ENCODE data around the gene IFITM1.

The IFITM1 gene

DNA sequence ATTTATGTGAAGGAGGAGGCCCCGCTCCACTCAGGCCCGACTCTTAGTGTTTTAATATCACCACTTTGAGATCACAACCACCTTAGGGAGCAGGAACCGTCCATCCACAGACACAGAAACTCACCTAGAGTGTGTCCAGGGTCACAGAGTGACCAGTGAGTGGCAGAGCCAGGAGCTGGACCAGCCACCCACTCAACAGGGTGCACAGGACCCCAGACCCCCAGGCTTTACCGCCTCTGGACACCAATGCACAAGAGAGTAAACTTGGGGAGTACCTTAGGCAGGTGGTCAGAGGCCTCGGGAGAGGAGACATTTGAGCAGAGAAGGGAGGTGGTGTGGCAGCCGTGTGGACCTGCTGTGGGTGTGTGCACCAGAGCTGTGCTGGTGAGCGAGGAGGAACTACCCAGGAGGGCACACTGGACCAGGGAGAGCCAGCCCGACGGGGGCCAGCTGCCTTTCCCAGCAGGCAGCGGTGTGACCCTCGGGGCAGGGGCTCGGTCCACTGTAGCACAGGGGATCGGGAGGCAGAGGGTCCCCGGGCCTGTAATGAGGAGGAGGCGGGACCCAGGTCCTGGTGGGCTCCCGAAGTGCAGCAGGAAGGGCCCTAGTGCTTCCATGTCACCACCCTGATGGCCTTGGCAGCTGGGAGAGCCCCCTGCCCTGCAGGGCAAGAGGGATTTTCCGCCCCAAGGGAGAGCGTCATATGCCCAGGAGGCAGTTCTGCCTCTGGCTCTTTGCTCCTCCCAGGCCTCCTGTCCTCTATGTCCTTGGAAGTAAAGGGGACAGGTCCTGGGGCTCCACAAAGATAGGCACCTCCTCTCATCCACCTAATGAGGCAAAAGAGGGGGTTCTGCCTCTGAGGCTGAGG is 43.2 kb upstream of the IFITM1 start:
- Histone ChIP-seq H4K8ac (ENCODE audit: low read depth, low read length) (no peak overlapping the region), H3K18ac (ENCODE audit: low read length) (no peak overlapping the region), H3K79me2 (ENCODE audit: control insufficient read depth, insufficient read depth, low read length) (no peaks in the 10 kb centered on the region), H3K79me1 (ENCODE audit: low read length) (no peaks in the 10 kb centered on the region), H3K9ac (ENCODE audit: low read length) (no peak overlapping the region), H3K23ac (ENCODE audit: low read length) (no peak overlapping the region), H3K56ac (ENCODE audit: low read length) (no peak overlapping the region), H3K4ac (ENCODE audit: low read depth, low read length) (no peak overlapping the region), H4K5ac (ENCODE audit: low read length) (no peak overlapping the region), H2AK5ac (ENCODE audit: low read length) (no peak overlapping the region), H3K36me3 (ENCODE audit: control insufficient read depth, insufficient read depth, low read length) (no peaks in the 10 kb centered on the region), H3K27ac (ENCODE audit: low read depth, low read length) (no peak overlapping the region), H3K27me3 (ENCODE audit: insufficient read depth, low read length, poor library complexity) (no peaks in the 10 kb centered on the region), H3K4me3 (ENCODE audit: low read length) (no peak overlapping the region), H3K4me1 (ENCODE audit: control insufficient read depth, low read depth, low read length) (no peaks in the 10 kb centered on the region), H2BK120ac (ENCODE audit: low read depth, low read length) (no peak overlapping the region), H2BK5ac (ENCODE audit: low read length) (no peak overlapping the region), H3K4me2 (ENCODE audit: low read length) (no peak overlapping the region), H2BK15ac (replicated peaks; ENCODE audit: low read depth) (no peak overlapping the region)
- no CpG with 5 or more reads among the region's 18 CpGs for WGBS (ENCODE audit: extremely low coverage, insufficient coverage, low lambda C conversion rate)
- DNase-seq, result no peak

DNA sequence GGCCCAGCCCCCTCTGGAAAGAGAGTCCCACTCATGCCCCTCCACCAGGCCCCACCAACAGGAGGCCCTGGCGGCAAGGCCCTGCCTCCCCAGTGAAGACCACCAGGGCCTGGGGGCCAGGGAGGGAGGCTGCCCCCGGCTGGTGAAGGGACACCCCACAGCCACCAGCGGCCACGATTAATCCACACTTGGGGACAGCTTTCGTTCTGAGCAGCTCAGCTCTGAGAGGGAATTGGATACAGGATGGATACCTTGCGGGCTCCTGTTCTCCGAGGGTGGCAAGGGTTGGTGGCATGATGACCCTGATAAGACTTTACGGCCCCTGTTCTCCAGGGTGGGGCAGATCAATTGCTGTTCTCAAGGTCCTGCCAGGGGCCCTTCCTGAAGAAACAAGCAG is 42.5 kb upstream of the IFITM1 start:
- Histone ChIP-seq H3K27ac (ENCODE audit: low read depth, low read length) (no peak overlapping the region), H3K79me1 (ENCODE audit: low read length) (no peaks in the 10 kb centered on the region), H3K27me3 (ENCODE audit: insufficient read depth, low read length, poor library complexity) (no peaks in the 10 kb centered on the region), H2BK5ac (ENCODE audit: low read length) (no peak overlapping the region), H3K9ac (ENCODE audit: low read length) (no peak overlapping the region), H2BK15ac (replicated peaks; ENCODE audit: low read depth) (no peak overlapping the region), H4K5ac (ENCODE audit: low read length) (no peak overlapping the region), H3K4me2 (ENCODE audit: low read length) (no peak overlapping the region), H3K4me3 (ENCODE audit: low read length) (no peak overlapping the region), H2BK120ac (ENCODE audit: low read depth, low read length) (no peak overlapping the region), H4K8ac (ENCODE audit: low read depth, low read length) (no peak overlapping the region), H3K4me1 (ENCODE audit: control insufficient read depth, low read depth, low read length) (no peaks in the 10 kb centered on the region), H3K36me3 (ENCODE audit: control insufficient read depth, insufficient read depth, low read length) (no peaks in the 10 kb centered on the region), H3K18ac (ENCODE audit: low read length) (no peak overlapping the region), H3K4ac (ENCODE audit: low read depth, low read length) (no peak overlapping the region), H3K79me2 (ENCODE audit: control insufficient read depth, insufficient read depth, low read length) (no peaks in the 10 kb centered on the region), H3K56ac (ENCODE audit: low read length) (no peak overlapping the region), H2AK5ac (ENCODE audit: low read length) (no peak overlapping the region), H3K23ac (ENCODE audit: low read length) (no peak overlapping the region)
- no peak for DNase-seq
- no CpG with 5 or more reads among the region's 8 CpGs for WGBS (ENCODE audit: extremely low coverage, insufficient coverage, low lambda C conversion rate)

DNA sequence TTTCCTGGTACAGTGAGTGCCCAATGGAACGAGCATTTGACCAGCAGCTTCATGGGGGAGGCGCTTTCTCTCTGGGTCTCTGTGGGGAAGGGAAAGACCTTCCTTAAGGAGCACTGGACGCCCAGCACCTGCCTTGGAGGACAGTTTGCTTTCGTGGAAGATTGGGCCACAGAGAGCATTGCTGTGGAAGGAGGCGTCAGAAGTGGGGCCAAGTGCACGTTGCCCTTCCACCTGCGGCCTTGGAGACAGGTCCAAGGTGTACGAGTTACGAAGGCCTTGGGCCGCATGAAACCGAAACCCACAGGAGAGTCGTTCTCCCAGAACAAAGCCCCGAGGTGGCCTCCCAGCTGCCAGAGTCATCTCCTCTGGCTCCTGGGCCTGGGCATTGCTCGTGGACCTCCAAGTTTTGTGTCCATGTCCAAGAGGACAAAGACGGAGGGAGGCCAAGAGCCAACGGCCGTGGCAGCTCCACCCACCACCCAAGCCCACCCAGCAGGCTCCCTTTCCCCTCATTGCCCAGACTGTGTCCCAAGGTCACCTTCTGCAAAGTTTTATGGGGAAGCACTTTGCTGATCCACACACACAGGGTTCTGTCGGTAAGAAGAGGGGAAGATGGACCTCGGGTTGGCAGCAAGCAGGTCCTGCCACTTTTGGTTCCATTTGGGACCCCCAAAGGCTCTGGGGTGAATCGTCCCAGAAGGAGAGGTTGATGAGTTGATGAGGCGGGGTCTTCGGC is 41.5 kb upstream of the IFITM1 start:
- Histone ChIP-seq H4K5ac (ENCODE audit: low read length) (no peak overlapping the region), H3K79me2 (ENCODE audit: control insufficient read depth, insufficient read depth, low read length) (no peaks in the 10 kb centered on the region), H3K18ac (ENCODE audit: low read length) (no peak overlapping the region), H3K23ac (ENCODE audit: low read length) (no peak overlapping the region), H3K56ac (ENCODE audit: low read length) (no peak overlapping the region), H2BK15ac (replicated peaks; ENCODE audit: low read depth) (no peak overlapping the region), H3K27ac (ENCODE audit: low read depth, low read length) (no peak overlapping the region), H3K79me1 (ENCODE audit: low read length) (no peaks in the 10 kb centered on the region), H3K27me3 (ENCODE audit: insufficient read depth, low read length, poor library complexity) (no peaks in the 10 kb centered on the region), H3K4me2 (ENCODE audit: low read length) (no peak overlapping the region), H2BK5ac (ENCODE audit: low read length) (no peak overlapping the region), H3K36me3 (ENCODE audit: control insufficient read depth, insufficient read depth, low read length) (no peaks in the 10 kb centered on the region), H3K4me1 (ENCODE audit: control insufficient read depth, low read depth, low read length) (no peaks in the 10 kb centered on the region), H3K4ac (ENCODE audit: low read depth, low read length) (no peak overlapping the region), H2AK5ac (ENCODE audit: low read length) (no peak overlapping the region), H3K9ac (ENCODE audit: low read length) (no peak overlapping the region), H3K4me3 (ENCODE audit: low read length) (no peak overlapping the region), H4K8ac (ENCODE audit: low read depth, low read length) (no peak overlapping the region), H2BK120ac (ENCODE audit: low read depth, low read length) (no peak overlapping the region)
- no peak for DNase-seq
- no CpG with 5 or more reads among the region's 22 CpGs for WGBS (ENCODE audit: extremely low coverage, insufficient coverage, low lambda C conversion rate)

DNA sequence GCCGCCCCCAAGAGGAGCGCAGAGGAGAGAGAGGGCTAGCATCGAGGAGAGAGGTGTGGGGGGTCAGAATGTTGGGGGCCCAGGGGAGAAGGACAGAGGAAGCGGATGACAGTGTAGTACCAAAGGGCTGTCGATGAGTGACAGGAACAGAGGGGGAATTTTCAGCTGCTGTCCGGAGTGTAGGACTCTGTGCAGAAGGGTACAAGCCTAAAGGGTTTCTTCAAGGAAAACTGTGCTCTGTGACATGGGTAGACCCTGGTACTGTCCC is 41.0 kb upstream of the IFITM1 start:
- H2BK120ac ChIP-seq (ENCODE audit: low read depth, low read length), result no peak overlapping the region
- H2AK5ac ChIP-seq (ENCODE audit: low read length), result no peak overlapping the region
- no peak overlapping the region for H2BK5ac ChIP-seq (ENCODE audit: low read length)
- DNase-seq, result no peak
- no peak overlapping the region for H4K8ac ChIP-seq (ENCODE audit: low read depth, low read length)
- H3K4me3 ChIP-seq (ENCODE audit: low read length), result no peak overlapping the region
- H3K27ac ChIP-seq (ENCODE audit: low read depth, low read length), result no peak overlapping the region
- H3K56ac ChIP-seq (ENCODE audit: low read length), result no peak overlapping the region
- no CpG with 5 or more reads among the region's 6 CpGs for WGBS (ENCODE audit: extremely low coverage, insufficient coverage, low lambda C conversion rate)
- no peaks in the 10 kb centered on the region for H3K79me2 ChIP-seq (ENCODE audit: control insufficient read depth, insufficient read depth, low read length)
- no peak overlapping the region for H3K23ac ChIP-seq (ENCODE audit: low read length)
- H3K27me3 ChIP-seq (ENCODE audit: insufficient read depth, low read length, poor library complexity), result no peaks in the 10 kb centered on the region
- H3K4me1 ChIP-seq (ENCODE audit: control insufficient read depth, low read depth, low read length), result no peaks in the 10 kb centered on the region
- no peaks in the 10 kb centered on the region for H3K79me1 ChIP-seq (ENCODE audit: low read length)
- H2BK15ac ChIP-seq (replicated peaks; ENCODE audit: low read depth), result no peak overlapping the region
- no peak overlapping the region for H3K4me2 ChIP-seq (ENCODE audit: low read length)
- no peak overlapping the region for H3K4ac ChIP-seq (ENCODE audit: low read depth, low read length)
- no peak overlapping the region for H3K9ac ChIP-seq (ENCODE audit: low read length)
- H4K5ac ChIP-seq (ENCODE audit: low read length), result no peak overlapping the region
- H3K36me3 ChIP-seq (ENCODE audit: control insufficient read depth, insufficient read depth, low read length), result no peaks in the 10 kb centered on the region
- H3K18ac ChIP-seq (ENCODE audit: low read length), result no peak overlapping the region

DNA sequence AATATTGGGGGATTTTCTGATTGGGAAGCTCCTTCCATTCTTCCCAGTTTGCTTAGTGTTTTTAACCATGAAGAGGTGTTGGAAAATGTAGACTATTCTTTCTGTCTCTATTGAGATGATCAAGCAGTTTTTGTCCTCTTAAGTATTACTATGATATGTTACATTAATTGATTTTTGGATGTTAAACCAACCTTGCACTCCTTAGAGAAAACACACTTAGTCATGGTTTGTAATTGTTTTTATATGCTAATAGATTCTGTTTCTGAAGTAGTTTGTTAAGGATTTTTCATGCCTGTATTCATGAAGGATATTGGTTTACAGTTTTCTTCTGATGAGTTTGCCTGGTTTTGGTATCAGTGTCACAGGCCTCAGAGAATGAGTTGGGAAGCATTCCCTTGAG is 37.6 kb upstream of the IFITM1 start:
- DNase-seq, result no peak
- no peaks in the 10 kb centered on the region for H3K79me1 ChIP-seq (ENCODE audit: low read length)
- H3K4ac ChIP-seq (ENCODE audit: low read depth, low read length), result no peak overlapping the region
- H3K79me2 ChIP-seq (ENCODE audit: control insufficient read depth, insufficient read depth, low read length), result no peaks in the 10 kb centered on the region
- H2AK5ac ChIP-seq (ENCODE audit: low read length), result no peak overlapping the region
- H3K23ac ChIP-seq (ENCODE audit: low read length), result no peak overlapping the region
- no peak overlapping the region for H3K9ac ChIP-seq (ENCODE audit: low read length)
- no peaks in the 10 kb centered on the region for H3K36me3 ChIP-seq (ENCODE audit: control insufficient read depth, insufficient read depth, low read length)
- H3K18ac ChIP-seq (ENCODE audit: low read length), result no peak overlapping the region
- H3K56ac ChIP-seq (ENCODE audit: low read length), result no peak overlapping the region
- no peak overlapping the region for H2BK120ac ChIP-seq (ENCODE audit: low read depth, low read length)
- H3K27ac ChIP-seq (ENCODE audit: low read depth, low read length), result no peak overlapping the region
- H3K4me1 ChIP-seq (ENCODE audit: control insufficient read depth, low read depth, low read length), result no peaks in the 10 kb centered on the region
- no peak overlapping the region for H2BK5ac ChIP-seq (ENCODE audit: low read length)
- no peak overlapping the region for H2BK15ac ChIP-seq (replicated peaks; ENCODE audit: low read depth)
- no peak overlapping the region for H4K8ac ChIP-seq (ENCODE audit: low read depth, low read length)
- H3K4me3 ChIP-seq (ENCODE audit: low read length), result no peak overlapping the region
- no peak overlapping the region for H4K5ac ChIP-seq (ENCODE audit: low read length)
- H3K4me2 ChIP-seq (ENCODE audit: low read length), result no peak overlapping the region
- no peaks in the 10 kb centered on the region for H3K27me3 ChIP-seq (ENCODE audit: insufficient read depth, low read length, poor library complexity)
